PFSK-1 (cell line): ENCODE measurements around the gene PRKAG2.

Source experiments
- POLR2AphosphoS5 ChIP-seq: IDR thresholded peaks from 2 replicates; pipeline ENCODE4 v1.6.1; 2012; ENCODE audit warnings: low read depth, mild to moderate bottlenecking, control low read depth, low read length, moderate library complexity
- SIN3A ChIP-seq: IDR thresholded peaks from 2 replicates; pipeline ENCODE4 v1.6.1; 2012; ENCODE audit warnings: mild to moderate bottlenecking, low read length, moderate library complexity, borderline replicate concordance; ENCODE audit not compliant: insufficient read depth
- TF ChIP-seq, protein P1 (sequence below), 2 experiments: IDR thresholded peaks; 2 replicates each; pipeline versions ENCODE4 v1.6.1 to v1.8.0; 2011 to 2012; ENCODE audit warnings: low read depth in 2 of 2, low read length in 2 of 2, control low read depth in 1 of 2, inconsistent platforms in 1 of 2, mild to moderate bottlenecking in 1 of 2, moderate library complexity in 1 of 2; ENCODE audit not compliant: insufficient read depth in 1 of 2

GRCh38 chr7:151517601-151518104 lies 359.3 kb downstream of the PRKAG2 start:
- no peak for TF ChIP-seq POLR2AphosphoS5
- TF ChIP-seq SIN3A = no peak
- TF ChIP-seq, protein P1, sequence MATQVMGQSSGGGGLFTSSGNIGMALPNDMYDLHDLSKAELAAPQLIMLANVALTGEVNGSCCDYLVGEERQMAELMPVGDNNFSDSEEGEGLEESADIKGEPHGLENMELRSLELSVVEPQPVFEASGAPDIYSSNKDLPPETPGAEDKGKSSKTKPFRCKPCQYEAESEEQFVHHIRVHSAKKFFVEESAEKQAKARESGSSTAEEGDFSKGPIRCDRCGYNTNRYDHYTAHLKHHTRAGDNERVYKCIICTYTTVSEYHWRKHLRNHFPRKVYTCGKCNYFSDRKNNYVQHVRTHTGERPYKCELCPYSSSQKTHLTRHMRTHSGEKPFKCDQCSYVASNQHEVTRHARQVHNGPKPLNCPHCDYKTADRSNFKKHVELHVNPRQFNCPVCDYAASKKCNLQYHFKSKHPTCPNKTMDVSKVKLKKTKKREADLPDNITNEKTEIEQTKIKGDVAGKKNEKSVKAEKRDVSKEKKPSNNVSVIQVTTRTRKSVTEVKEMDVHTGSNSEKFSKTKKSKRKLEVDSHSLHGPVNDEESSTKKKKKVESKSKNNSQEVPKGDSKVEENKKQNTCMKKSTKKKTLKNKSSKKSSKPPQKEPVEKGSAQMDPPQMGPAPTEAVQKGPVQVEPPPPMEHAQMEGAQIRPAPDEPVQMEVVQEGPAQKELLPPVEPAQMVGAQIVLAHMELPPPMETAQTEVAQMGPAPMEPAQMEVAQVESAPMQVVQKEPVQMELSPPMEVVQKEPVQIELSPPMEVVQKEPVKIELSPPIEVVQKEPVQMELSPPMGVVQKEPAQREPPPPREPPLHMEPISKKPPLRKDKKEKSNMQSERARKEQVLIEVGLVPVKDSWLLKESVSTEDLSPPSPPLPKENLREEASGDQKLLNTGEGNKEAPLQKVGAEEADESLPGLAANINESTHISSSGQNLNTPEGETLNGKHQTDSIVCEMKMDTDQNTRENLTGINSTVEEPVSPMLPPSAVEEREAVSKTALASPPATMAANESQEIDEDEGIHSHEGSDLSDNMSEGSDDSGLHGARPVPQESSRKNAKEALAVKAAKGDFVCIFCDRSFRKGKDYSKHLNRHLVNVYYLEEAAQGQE (IDR thresholded peaks at IDR 0.05; ENCODE audit: insufficient read depth in 1 of 2, low read depth in 2 of 2, low read length in 2 of 2) = no peak
